GM18498 (cell line): ENCODE results near the gene STKLD1.

Source experiments
- ATAC-seq: cut with Tn5 transposase; IDR thresholded peaks from one replicate; pipeline ENCODE4 v1.9.1; 2021; ENCODE audit warnings: mild to moderate bottlenecking, moderate library complexity; ENCODE audit not compliant: unreplicated experiment

Gene STKLD1

DNA sequence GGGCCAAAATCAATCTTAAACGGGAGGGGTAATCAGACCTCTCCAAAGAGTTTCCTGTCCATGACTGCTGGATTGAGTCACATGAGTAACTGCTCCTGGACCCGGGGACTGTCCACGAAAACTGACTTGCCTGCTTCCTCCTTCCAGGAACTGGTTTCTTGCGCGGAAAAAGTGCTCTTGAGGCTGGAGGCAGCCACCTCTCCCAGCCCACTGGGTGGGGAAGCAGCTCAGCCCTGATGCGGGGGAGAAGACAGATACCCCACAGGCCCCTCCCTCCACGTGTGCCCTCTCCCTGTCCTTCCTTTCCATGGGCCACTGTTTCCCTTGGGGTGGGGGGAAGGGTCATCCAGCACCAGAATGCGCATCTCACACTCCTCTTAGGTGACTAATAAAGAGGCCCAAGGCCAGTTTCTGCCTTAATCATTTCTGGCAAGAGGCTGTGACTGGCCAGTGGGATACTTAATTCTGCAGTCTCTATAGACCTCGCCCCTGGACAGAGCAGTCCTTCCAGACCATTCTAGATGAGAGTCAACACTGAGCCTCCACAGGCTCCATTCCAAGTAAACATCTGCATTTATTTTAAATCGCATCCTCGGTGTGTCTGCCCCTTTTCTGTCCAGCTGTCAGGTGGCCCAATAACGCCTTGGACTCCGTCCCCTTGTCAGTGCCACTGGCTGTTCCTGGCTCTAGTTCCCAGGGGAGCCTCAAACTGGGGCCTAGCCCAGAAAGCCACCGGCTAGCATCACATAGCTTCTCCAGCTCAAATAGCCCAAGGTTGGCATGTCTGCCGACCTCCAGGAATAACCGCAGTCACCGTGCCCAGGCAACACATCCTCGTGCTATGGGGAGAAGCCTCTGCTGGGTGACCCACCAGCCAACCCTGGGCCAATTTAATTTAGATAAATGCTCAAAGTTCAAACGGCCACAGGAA is 29.6 kb downstream of the STKLD1 start:
- ATAC-seq = no peak

DNA sequence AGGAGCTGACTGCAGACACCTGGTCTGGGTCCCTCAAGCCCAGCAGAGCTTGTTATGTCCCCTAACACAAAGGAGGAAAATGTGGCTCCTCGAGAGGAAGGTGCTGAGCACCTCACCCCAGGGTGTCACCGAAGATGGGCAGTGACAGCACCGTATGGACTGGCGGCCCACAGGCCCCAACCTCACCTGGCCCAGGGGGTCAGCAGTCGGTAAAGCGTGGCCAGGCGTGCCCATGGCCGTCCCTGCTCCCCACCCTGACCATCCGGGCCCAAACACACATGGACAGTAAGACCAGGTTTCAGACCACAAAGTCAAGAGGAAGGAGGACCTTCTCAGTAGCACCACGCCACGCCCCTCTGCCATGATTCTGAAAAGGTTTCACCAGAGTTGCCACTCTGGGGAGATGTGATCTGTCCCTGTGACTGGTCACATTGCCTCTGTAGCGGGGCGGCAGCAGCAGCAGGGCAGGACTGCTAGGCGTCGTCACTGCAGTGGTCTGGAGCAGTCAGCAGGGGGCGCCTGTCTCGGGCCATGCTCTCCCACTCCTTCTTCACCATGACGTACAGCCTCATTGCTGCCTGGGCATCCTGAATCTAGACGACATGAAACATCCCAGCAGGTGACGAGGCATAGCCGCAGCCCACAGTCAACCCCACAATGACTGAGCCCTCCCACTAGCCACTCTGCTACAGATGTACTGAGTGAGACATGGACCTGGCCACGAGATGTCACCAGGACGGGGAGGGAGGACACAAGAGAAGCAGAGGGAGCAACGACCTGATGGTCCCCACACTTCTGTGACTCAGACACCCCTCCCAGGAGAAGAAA is 30.5 kb downstream of the STKLD1 start:
- ATAC-seq = peak; percentile 54

DNA sequence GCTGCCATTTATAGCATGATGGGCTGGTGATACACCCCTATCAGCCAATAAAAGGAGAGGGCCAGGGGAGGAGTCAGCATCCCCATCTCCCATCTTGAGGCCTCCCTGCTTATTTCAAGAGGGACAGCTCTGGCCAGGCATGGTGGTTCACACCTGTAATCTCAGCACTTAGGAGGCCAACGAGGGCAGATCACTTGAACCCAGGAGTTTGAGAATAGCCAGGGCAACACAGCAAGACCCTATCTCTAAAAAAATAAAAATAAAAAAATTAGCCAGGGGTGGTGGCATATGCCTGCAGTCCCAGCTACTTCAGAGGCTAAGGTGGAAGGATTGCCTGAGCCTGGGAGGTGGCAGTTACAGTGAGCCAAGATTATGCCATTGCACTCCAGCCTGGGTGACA is 31.9 kb downstream of the STKLD1 start:
- ATAC-seq = no peak

- ATAC-seq = no peak
These were observed 39.0 kb downstream of the STKLD1 start for GRCh38 chr9:133415170-133415569.

DNA sequence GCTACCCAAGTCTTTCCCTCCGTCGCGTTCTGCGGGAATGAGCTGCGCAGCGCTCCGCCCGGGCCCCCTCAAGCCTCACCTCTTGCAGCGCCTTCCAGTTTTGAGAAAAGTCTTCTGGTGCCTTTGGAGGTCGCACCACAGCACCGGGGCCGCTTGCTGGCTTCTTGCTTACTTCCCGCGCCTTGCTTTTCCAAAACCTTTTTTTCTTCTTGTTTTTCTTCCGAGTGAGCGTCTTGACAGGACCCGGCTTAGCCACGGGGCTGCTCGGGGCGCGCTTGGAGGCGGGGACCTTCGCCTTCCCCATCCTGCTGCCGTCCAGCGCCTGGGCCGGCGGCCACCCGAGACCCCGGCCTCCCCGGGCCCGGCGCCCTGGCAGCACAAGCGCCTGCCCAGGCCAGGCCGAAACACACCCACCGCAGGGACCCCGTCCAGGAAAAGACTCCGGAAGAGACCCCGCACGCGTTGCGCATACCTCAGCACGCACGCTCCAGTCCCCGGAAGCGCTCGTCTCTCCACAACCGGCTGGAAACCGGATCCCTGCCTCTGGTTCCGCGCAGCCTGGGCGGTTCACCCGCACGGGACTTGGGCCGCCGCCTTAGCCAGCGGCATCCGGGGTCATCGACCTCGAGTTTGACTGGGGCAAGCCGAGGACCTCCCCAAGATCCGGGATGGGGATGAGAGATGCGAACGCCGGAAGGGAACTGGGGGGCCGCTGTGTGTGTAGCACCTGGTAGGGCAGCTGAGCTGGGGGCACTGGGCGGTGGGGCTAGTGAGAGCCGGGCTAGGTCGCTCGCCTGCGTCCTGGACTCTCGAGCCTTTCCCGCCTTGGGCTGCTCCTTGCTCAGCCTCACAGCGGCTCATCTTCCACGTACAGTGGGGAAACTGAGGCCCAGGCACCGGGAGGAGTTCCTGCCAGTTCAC is 41.6 kb downstream of the STKLD1 start, which contains the start of gene REXO4:
REXO4 (minus strand) TSS at position 470 of the 921 bp plus-strand sequence; CDS start at position 304, 166 bp downstream.
- ATAC-seq = peak; percentile 78

GRCh38 chr9:133419005-133419404 is 42.8 kb downstream of the STKLD1 start:
- no peak for ATAC-seq

DNA sequence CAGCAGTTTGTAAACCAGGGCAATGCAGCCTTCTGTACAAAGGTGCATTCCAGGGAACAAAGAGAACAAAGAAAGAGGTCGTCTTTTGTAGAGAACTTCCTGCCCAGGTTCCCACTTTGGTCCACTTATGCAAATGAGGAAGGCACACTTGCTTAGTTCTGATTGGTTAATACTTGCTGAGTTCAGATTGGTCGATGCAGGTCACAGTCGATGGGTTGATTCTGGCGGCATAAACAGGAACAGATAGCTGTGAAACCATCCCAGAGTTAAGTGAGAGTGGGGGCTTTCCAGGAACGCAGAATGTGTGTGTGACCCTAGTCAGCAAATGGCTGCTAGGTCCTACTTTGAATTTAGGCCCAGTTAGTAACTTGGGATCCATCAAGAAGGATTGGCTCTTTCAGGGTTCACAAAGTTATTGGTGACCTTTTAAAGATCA is 44.2 kb downstream of the STKLD1 start:
- no peak for ATAC-seq

GRCh38 chr9:133421615-133422542 is 45.7 kb downstream of the STKLD1 start, which contains the start of gene ADAMTS13:
TSS of gene ADAMTS13 (plus strand) at chr9:133422367. CDS start at chr9:133422444, 77 bp downstream.
- no peak for ATAC-seq

- ATAC-seq = no peak
These were observed 47.0 kb downstream of the STKLD1 start for GRCh38 chr9:133423216-133423615.

- no peak for ATAC-seq
These were observed 48.0 kb downstream of the STKLD1 start for GRCh38 chr9:133424187-133424586.

GRCh38 chr9:133425049-133425632 is 49.0 kb downstream of the STKLD1 start:
- no peak for ATAC-seq

GRCh38 chr9:133426011-133426410 is 49.8 kb downstream of the STKLD1 start:
- no peak for ATAC-seq

GRCh38 chr9:133427658-133428348 is 51.6 kb downstream of the STKLD1 start:
- no peak for ATAC-seq

DNA sequence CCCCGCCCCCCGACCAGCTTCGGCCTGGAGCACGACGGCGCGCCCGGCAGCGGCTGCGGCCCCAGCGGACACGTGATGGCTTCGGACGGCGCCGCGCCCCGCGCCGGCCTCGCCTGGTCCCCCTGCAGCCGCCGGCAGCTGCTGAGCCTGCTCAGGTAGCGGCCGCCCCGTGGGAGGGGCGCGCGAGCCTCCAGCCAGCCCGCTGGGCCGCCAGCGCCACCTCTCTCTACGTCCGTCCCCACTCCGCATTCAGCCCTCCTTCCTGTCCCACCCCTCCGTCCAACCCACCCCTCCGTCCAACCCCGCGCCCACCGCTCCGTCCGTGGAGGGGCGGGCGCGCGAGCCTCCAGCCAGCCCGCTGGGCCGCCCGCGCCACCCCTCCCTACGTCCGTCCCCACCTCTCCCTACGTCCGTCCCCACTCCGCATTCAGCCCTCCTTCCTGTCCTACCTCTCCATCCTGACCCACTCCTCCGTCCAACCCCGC is 52.5 kb downstream of the STKLD1 start:
- ATAC-seq = no peak

DNA sequence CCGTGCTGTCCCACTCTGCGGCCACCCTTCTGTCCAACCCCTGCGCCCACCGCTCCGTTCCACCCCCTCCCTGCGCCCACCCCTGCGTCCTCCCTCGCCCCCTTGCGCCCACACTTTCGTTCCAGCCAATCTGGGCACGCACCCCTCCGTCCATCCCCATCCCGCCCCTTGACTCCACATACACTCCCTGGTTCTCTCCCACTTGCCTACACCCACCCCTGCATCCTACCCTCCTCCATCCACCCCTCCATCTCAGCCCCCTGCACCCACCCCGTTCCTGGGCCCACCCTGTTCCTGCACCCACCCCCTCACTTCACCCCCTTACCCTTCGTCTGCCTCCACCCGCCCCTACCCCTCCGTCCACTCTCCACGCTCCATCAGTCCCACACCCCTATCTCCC is 53.0 kb downstream of the STKLD1 start:
- ATAC-seq = no peak

DNA sequence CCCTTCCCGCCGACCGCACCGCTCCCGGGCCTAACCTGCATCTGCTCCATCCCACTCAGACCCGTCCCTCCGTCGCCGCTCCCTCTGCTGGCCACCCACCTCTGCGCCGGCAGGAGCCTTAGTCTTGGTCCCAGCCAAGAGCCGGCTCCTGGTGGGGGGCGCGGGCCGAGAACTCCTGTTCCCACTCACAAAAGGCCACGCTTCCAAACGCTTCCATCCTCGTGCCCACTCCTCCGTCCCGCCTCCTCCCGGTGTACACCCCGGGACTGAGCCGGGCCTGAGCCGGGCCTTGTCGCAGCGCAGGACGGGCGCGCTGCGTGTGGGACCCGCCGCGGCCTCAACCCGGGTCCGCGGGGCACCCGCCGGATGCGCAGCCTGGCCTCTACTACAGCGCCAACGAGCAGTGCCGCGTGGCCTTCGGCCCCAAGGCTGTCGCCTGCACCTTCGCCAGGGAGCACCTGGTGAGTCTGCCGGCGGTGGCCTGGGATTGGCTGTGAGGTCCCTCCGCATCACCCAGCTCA is 53.5 kb downstream of the STKLD1 start:
- ATAC-seq = no peak

GRCh38 chr9:133430244-133430643 is 54.1 kb downstream of the STKLD1 start:
- no peak for ATAC-seq

- no peak for ATAC-seq
These were observed 57.2 kb downstream of the STKLD1 start for GRCh38 chr9:133433351-133433843.
